DND-41 (cell line): Measurements from ENCODE around the gene ADARB2.
"Not testable (repeated sequence)": the region's sequence is repeated elsewhere in the genome, so short reads cannot be mapped to it uniquely, and the experiment has no call there.

ENCODE experiments used
- ATAC-seq: fragments of 200-7000 bp; cut with Tn5 transposase; 3 replicates; pipeline ENCODE4 v1.9.1; 2021; ENCODE audit warnings: low read depth; ENCODE audit not compliant: insufficient read depth
- DNase-seq: peaks from one replicate; pipeline ENCODE4 v3.0.0-alpha.2; 2020
- H2AFZ ChIP-seq: 2 replicates; pipeline ENCODE4 v1.6.0; 2012; ENCODE audit warnings: low read depth, low read length
- H3K27ac ChIP-seq: 2 replicates; pipeline ENCODE4 v1.5.1; 2012; ENCODE audit warnings: low read length, inconsistent platforms
- H3K27me3 ChIP-seq: fragments of 200-600 bp; sonication (generic); 2 replicates; pipeline ENCODE4 v1.6.0; 2012; ENCODE audit warnings: low read length, mild to moderate bottlenecking, inconsistent platforms; ENCODE audit not compliant: insufficient read depth, poor library complexity
- H3K36me3 ChIP-seq: 2 replicates; pipeline ENCODE4 v1.5.1; 2012; ENCODE audit warnings: low read length, inconsistent platforms; ENCODE audit not compliant: insufficient read depth
- H3K4me1 ChIP-seq: 2 replicates; pipeline ENCODE4 v1.5.1; 2012; ENCODE audit warnings: mild to moderate bottlenecking, low read length; ENCODE audit not compliant: insufficient read depth
- H3K4me2 ChIP-seq: 2 replicates; pipeline ENCODE4 v1.6.0; 2012; ENCODE audit warnings: mild to moderate bottlenecking, moderate library complexity, low read length, inconsistent platforms; ENCODE audit not compliant: insufficient read depth
- H3K4me3 ChIP-seq, 2 experiments: fragments of 200-600 bp in 1 of 2; shearing (Covaris generic) in 1 of 2; 2 replicates each; pipeline ENCODE4 v1.5.1; 2012 to 2016; ENCODE audit warnings: inconsistent platforms in 2 of 2, low read length in 2 of 2, mild to moderate bottlenecking in 2 of 2, low read depth in 1 of 2, moderate library complexity in 1 of 2
- H3K79me2 ChIP-seq: 2 replicates; pipeline ENCODE4 v1.6.0; 2012; ENCODE audit warnings: low read length, inconsistent platforms; ENCODE audit not compliant: insufficient read depth
- H3K9ac ChIP-seq: 2 replicates; pipeline ENCODE4 v1.6.0; 2012; ENCODE audit warnings: low read depth, mild to moderate bottlenecking, inconsistent platforms, low read length, moderate library complexity
- H3K9me3 ChIP-seq: 2 replicates; pipeline ENCODE4 v1.5.1; 2012; ENCODE audit warnings: low read length, moderate library complexity, mild to moderate bottlenecking, inconsistent platforms; ENCODE audit not compliant: insufficient read depth, severe bottlenecking
- H4K20me1 ChIP-seq: 2 replicates; pipeline ENCODE4 v1.6.0; 2012; ENCODE audit warnings: low read length; ENCODE audit not compliant: insufficient read depth
- CTCF ChIP-seq: IDR thresholded peaks from 2 replicates; pipeline ENCODE4 v1.5.1; 2012; ENCODE audit warnings: borderline replicate concordance, low read length, moderate library complexity, mild to moderate bottlenecking; ENCODE audit not compliant: poor library complexity, severe bottlenecking; ENCODE audit errors: extremely low read depth
- EZH2 ChIP-seq: IDR thresholded peaks from 3 replicates; pipeline ENCODE4 v1.6.1; 2012; ENCODE audit warnings: borderline replicate concordance, low read depth, mild to moderate bottlenecking, moderate library complexity, low read length, inconsistent platforms; ENCODE audit not compliant: severe bottlenecking

The ADARB2 gene

GRCh38 chr10:1778375-1778969 lies 41.1 kb upstream of the ADARB2 start:
- H3K79me2 ChIP-seq: no peaks in the 10 kb centered on the region
- ATAC-seq: no peak
- H3K27ac ChIP-seq: no peak overlapping the region
- H3K27me3 ChIP-seq: no peaks in the 10 kb centered on the region
- no peak for DNase-seq
- TF ChIP-seq CTCF (no peak), EZH2 (no peak)
- H3K9ac ChIP-seq: no peak overlapping the region
- no peak overlapping the region for H3K4me3 ChIP-seq
- H4K20me1 ChIP-seq: no peaks in the 10 kb centered on the region
- no peaks in the 10 kb centered on the region for H3K9me3 ChIP-seq
- H3K4me1 ChIP-seq: no peaks in the 10 kb centered on the region
- H2AFZ ChIP-seq: no peak overlapping the region
- no peak overlapping the region for H3K4me2 ChIP-seq
- no peaks in the 10 kb centered on the region for H3K36me3 ChIP-seq

GRCh38 chr10:1776127-1776662 lies 38.9 kb upstream of the ADARB2 start:
- DNase-seq (no peak), ATAC-seq (no peak)
- Histone ChIP-seq H3K79me2 (no peaks in the 10 kb centered on the region), H3K27ac (no peak overlapping the region), H3K9ac (no peak overlapping the region), H3K36me3 (no peaks in the 10 kb centered on the region), H3K4me1 (no peaks in the 10 kb centered on the region), H3K4me2 (no peak overlapping the region), H2AFZ (no peak overlapping the region), H3K4me3 (no peak overlapping the region), H4K20me1 (no peaks in the 10 kb centered on the region), H3K27me3 (no peaks in the 10 kb centered on the region), H3K9me3 (no peaks in the 10 kb centered on the region)
- no peak for TF ChIP-seq EZH2
- TF ChIP-seq CTCF: no peak

- Histone ChIP-seq H3K4me2 (no peak overlapping the region), H2AFZ (no peak overlapping the region), H3K79me2 (no peaks in the 10 kb centered on the region), H3K4me3 (no peak overlapping the region), H3K27me3 (no peaks in the 10 kb centered on the region), H3K36me3 (no peaks in the 10 kb centered on the region), H3K27ac (no peak overlapping the region), H3K9me3 (no peaks in the 10 kb centered on the region), H4K20me1 (no peaks in the 10 kb centered on the region), H3K4me1 (no peaks in the 10 kb centered on the region), H3K9ac (no peak overlapping the region)
- no peak for DNase-seq
- TF ChIP-seq CTCF (no peak), EZH2 (no peak)
- ATAC-seq: no peak
Measured at GRCh38 chr10:1774796-1775195, 37.5 kb upstream of the ADARB2 start.

- H3K36me3 ChIP-seq, DNase-seq, H3K27ac ChIP-seq, H4K20me1 ChIP-seq, H3K9ac ChIP-seq, ATAC-seq, H3K4me3 ChIP-seq, H3K4me2 ChIP-seq, H3K9me3 ChIP-seq, H3K79me2 ChIP-seq, H3K4me1 ChIP-seq, H2AFZ ChIP-seq, H3K27me3 ChIP-seq: not testable (repeated sequence)
Measured at GRCh38 chr10:1773204-1773603, 35.9 kb upstream of the ADARB2 start.
